Measurements from ENCODE around the gene SPRED2. TPM values are rescaled to one million over a fixed set of nuclear protein-coding genes. Genes with fewer than 3 reads are reported as not detected.

SPRED2 gene
- total and polyA plus RNA-seq, 2 of the 8 experiments (the other 6 are each of a cell fraction or from before 2014, with no cell fraction given), result 15.3 to 22.5 TPM

DNA sequence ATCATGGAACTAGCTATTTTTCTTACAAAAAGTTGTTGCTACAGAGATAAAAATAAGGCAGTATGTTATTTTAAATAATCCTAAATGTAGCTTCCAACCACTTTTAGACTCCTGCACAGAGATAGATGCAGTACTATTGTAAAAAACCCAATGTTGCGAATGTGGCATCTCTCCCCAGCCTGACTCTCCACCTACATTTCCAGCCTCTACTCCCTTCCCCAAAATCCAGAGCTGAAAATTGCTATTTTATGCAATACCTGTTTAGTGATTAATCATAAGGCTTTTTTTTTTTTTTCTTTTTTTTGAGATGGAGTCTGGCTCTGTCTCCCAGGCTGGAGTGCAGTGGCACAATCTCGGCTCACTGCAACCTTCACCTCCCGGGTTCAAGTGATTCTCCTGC lies 39.4 kb downstream of the SPRED2 start:
- Histone ChIP-seq H3K27me3 (replicated peaks in 1 of 4; ENCODE audit: control insufficient read depth in 3 of 4, extremely low read depth in 1 of 4, insufficient read depth in 3 of 4, low read length in 3 of 4) (no peaks in the 10 kb centered on the region), H3K18ac (ENCODE audit: extremely low read depth, low read length) (no peak overlapping the region), H3K23me2 (ENCODE audit: low read depth, low read length) (peaks cover 2% of the 10 kb centered on the region; the same call in 1 of the 2 replicates), H3K56ac (replicated peaks; ENCODE audit: insufficient read length, low read depth, low read length) (no peak overlapping the region), H2BK5ac (ENCODE audit: low read depth, low read length) (no peak overlapping the region), H4K91ac (replicated peaks; ENCODE audit: insufficient read length, low read length) (no peak overlapping the region), H2BK15ac (ENCODE audit: low read length) (no peak overlapping the region), H2AFZ (ENCODE audit: low read length) (no peak overlapping the region), H2BK20ac (ENCODE audit: low read length) (no peak overlapping the region), H3K4ac (replicated peaks; ENCODE audit: insufficient read length, low read depth, low read length) (no peak overlapping the region), H2BK120ac (replicated peaks; ENCODE audit: low read depth, low read length) (no peak overlapping the region), H3K27ac (ENCODE audit: low read depth, low read length) (no peak overlapping the region), H3K23ac (ENCODE audit: insufficient read length) (no peak overlapping the region), H2BK12ac (ENCODE audit: low read depth, low read length) (no peak overlapping the region), H3K79me1 (ENCODE audit: low read depth, low read length) (peaks cover 9% of the 10 kb centered on the region), H4K5ac (ENCODE audit: insufficient read length, low read depth, low read length) (no peak overlapping the region), H3K14ac (ENCODE audit: insufficient read length) (no peak overlapping the region), H3K79me2 (ENCODE audit: control insufficient read depth in 1 of 2, insufficient read depth in 2 of 2, low read length in 2 of 2) (peaks cover 0 to 30% of the 10 kb centered on the region in 2 experiments; a peak in 2 of 4 replicates), H2AK5ac (ENCODE audit: low read depth, low read length) (no peak overlapping the region), H3K9ac (replicated peaks in 1 of 4; ENCODE audit: extremely low read depth in 1 of 4, low read depth in 3 of 4, low read length in 3 of 4) (no peak overlapping the region), H3K4me2 (ENCODE audit: insufficient read depth in 1 of 2, low read depth in 2 of 2, low read length in 2 of 2) (no peak overlapping the region), H3K4me1 (replicated peaks in 1 of 4; ENCODE audit: control insufficient read depth in 3 of 4, insufficient read depth in 4 of 4, low read length in 3 of 4) (peaks cover 0 to 3% (median 0%) of the 10 kb centered on the region in 4 experiments; a peak in 3 of 7 replicates), H3K9me3 (ENCODE audit: insufficient read depth in 2 of 2, low read depth in 1 of 2, low read length in 1 of 2) (no peaks in the 10 kb centered on the region), H3K4me3 (ENCODE audit: extremely low read depth in 1 of 4, insufficient read depth in 2 of 4, low read depth in 3 of 4, low read length in 4 of 4) (no peak overlapping the region), H4K8ac (ENCODE audit: extremely low read depth, insufficient read depth, low read length) (no peak overlapping the region), H4K20me1 (replicated peaks in 1 of 2; ENCODE audit: control insufficient read depth in 1 of 2, insufficient read depth in 2 of 2, low read length in 2 of 2) (peaks cover 5 to 7% of the 10 kb centered on the region in 2 experiments), H3K36me3 (ENCODE audit: control insufficient read depth in 2 of 4, insufficient read depth in 4 of 4, low read length in 3 of 4) (no peaks in the 10 kb centered on the region)
- CTCF ChIA-PET (ENCODE audit: partially characterized antibody), result interaction anchor here (1.0 to 1.1 kb wide), 2 partner anchors 24 to 73 kb away, joined by 3 read pairs; no protein-coding TSS in a partner anchor
- FAIRE-seq (no peak), DNase-seq (ENCODE audit: low read depth in 1 of 2, low spot score in 2 of 2) (no peak)
- POLR2A ChIA-PET (ENCODE audit: partially characterized antibody), result interaction anchor here (0.7 kb wide), 1 partner anchor 121 kb away, joined by 3 read pairs; no protein-coding TSS in a partner anchor
- TF ChIP-seq ZNF274 (IDR thresholded peaks at IDR 0.05; ENCODE audit: borderline replicate concordance, extremely low read depth, low read length) (no peak), CREB1 (IDR thresholded peaks at IDR 0.05) (no peak), KDM1A (IDR thresholded peaks at IDR 0.05; ENCODE audit: borderline replicate concordance, low read length) (no peak)
- TF ChIP-seq, protein P1, sequence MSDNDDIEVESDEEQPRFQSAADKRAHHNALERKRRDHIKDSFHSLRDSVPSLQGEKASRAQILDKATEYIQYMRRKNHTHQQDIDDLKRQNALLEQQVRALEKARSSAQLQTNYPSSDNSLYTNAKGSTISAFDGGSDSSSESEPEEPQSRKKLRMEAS (IDR thresholded peaks at IDR 0.05), result no peak
- WGBS, 2 experiments (ENCODE audit: extremely low coverage in 1 of 2, insufficient coverage in 1 of 2, insufficient read length in 1 of 2, insufficient replicate concordance in 2 of 2, low coverage in 1 of 2, low lambda C conversion rate in 2 of 2, missing lambda C conversion rate in 1 of 2), result 89% methylated on average over 3 of the region's 3 CpGs; no CpG with 5 or more reads in 1 of the 2 experiments

All from H1 (cell line).